ENCODE data around the gene MARCKSL1.
A peak's percentile ranks its signal among the peaks of the same experiment; 100 is the strongest.

The MARCKSL1 gene

GRCh38 chr1:32352831-32353383 lies 16.9 kb upstream of the MARCKSL1 start:
- no peak for DNase-seq

- no peak for DNase-seq
These were observed 16.3 kb upstream of the MARCKSL1 start for GRCh38 chr1:32352239-32352745.

- peak; percentile 95 for DNase-seq
These were observed 15.6 kb upstream of the MARCKSL1 start for GRCh38 chr1:32351399-32352238.

GRCh38 chr1:32350785-32351398 lies 14.9 kb upstream of the MARCKSL1 start:
- DNase-seq = no peak

- no peak for DNase-seq
These were observed 13.2 kb upstream of the MARCKSL1 start for GRCh38 chr1:32349211-32349708.

- no peak for DNase-seq
These were observed 10.6 kb upstream of the MARCKSL1 start for GRCh38 chr1:32346532-32347157.

GRCh38 chr1:32345289-32345827 lies 9.3 kb upstream of the MARCKSL1 start:
- no peak for DNase-seq

GRCh38 chr1:32342704-32343103 lies 6.7 kb upstream of the MARCKSL1 start:
- no peak for DNase-seq

GRCh38 chr1:32341971-32342370 lies 5.9 kb upstream of the MARCKSL1 start:
- no peak for DNase-seq

GRCh38 chr1:32341186-32341757 lies 5.2 kb upstream of the MARCKSL1 start:
- no peak for DNase-seq

GRCh38 chr1:32339363-32339978 lies 3.4 kb upstream of the MARCKSL1 start:
- no peak for DNase-seq

- DNase-seq = no peak
These were observed 2.7 kb upstream of the MARCKSL1 start for GRCh38 chr1:32338637-32339145.

GRCh38 chr1:32337855-32338636 lies 2.0 kb upstream of the MARCKSL1 start:
- peak; percentile 40 for DNase-seq

- peak; percentile 76 for DNase-seq
These were observed 1.1 kb upstream of the MARCKSL1 start for GRCh38 chr1:32336963-32337675.

GRCh38 chr1:32336591-32336932 lies 529 bp upstream of the MARCKSL1 start:
- no peak for DNase-seq

- DNase-seq = peak; percentile 10
These were observed 571 bp downstream of the MARCKSL1 start for GRCh38 chr1:32335535-32335789.

- DNase-seq = peak; percentile 72
These were observed 1.0 kb downstream of the MARCKSL1 start for GRCh38 chr1:32334864-32335534.

- no peak for DNase-seq
These were observed 1.7 kb downstream of the MARCKSL1 start for GRCh38 chr1:32334274-32334861.

GRCh38 chr1:32333251-32333963 lies 2.6 kb downstream of the MARCKSL1 start:
- DNase-seq = peak; percentile 10
